ENCODE measurements around the gene PHF13. TPM values are rescaled to one million over a fixed set of nuclear protein-coding genes. Genes with fewer than 3 reads are reported as not detected.
A peak's percentile ranks its signal among the peaks of the same experiment; 100 is the strongest.

Gene PHF13
- total and polyA plus RNA-seq, 9 of the 15 experiments (the other 6 are each of a cell fraction or from before 2014, with no cell fraction given): 1.8 to 36.1 (median 11.7) TPM

- BruUV-seq (replicated peaks): no TSS peak
- Histone ChIP-seq H2AFZ (ENCODE audit: low read depth, low read length) (no peak overlapping the region), H3K79me2 (ENCODE audit: control insufficient read depth, insufficient read depth, low read length) (peaks cover 36% of the 10 kb centered on the region), H3K4me1 (replicated peaks in 1 of 2; ENCODE audit: control insufficient read depth in 2 of 2, insufficient read depth in 2 of 2, low read length in 2 of 2) (peaks cover 12 to 46% of the 10 kb centered on the region in 2 experiments; a peak in 4 of 5 replicates), H3K36me3 (ENCODE audit: control insufficient read depth, insufficient read depth, low read length) (peaks cover 71% of the 10 kb centered on the region), H3K4me2 (ENCODE audit: insufficient read depth, low read length) (no peak overlapping the region), H3K4me3 (no peak overlapping the region), H4K20me1 (replicated peaks; ENCODE audit: control insufficient read depth, insufficient read depth, low read length) (peaks cover 14% of the 10 kb centered on the region; the same call in 1 of the 2 replicates), H3K9me1 (ENCODE audit: control insufficient read depth, insufficient read depth, low read length) (no peaks in the 10 kb centered on the region), H3K9ac (ENCODE audit: insufficient read depth in 1 of 2, low read depth in 2 of 2, low read length in 2 of 2) (peak overlapping the region in 1 of 2 experiments; percentile 68; a peak in 2 of 4 replicates), H3K27ac (ENCODE audit: extremely low read depth, low read depth, low read length) (no peak overlapping the region), H3K9me3 (replicated peaks; ENCODE audit: control insufficient read depth, insufficient read depth, low read depth, low read length) (no peaks in the 10 kb centered on the region), H3K27me3 (ENCODE audit: control insufficient read depth in 2 of 2, insufficient read depth in 2 of 2, low read length in 2 of 2) (no peaks in the 10 kb centered on the region)
- ChIA-PET POLR2A (interaction anchor here (2.1 kb wide), 1 partner anchor 24 kb away, joined by 6 read pairs; no protein-coding TSS in a partner anchor), CTCF (ENCODE audit: low intra/inter-chr PET ratio) (no interaction called here)
- WGBS (ENCODE audit: insufficient coverage, low coverage, missing lambda C conversion rate): 93% methylated on average over 21 of the region's 21 CpGs
- intact Hi-C loops (cut with micrococcal nuclease): loop anchor here (2.0 kb wide), 1 partner anchor 15 kb away; the partner anchor contains the start of gene PHF13
- DNase-seq (ENCODE audit: extremely low read depth in 1 of 4, low spot score in 3 of 4): no peak
- ATAC-seq: no peak
- in situ Hi-C loops (cut with MboI): no loop called here
- no peak for FAIRE-seq
- no peak for TF ChIP-seq ELK3 (CRISPR knock-in tag; IDR thresholded peaks at IDR 0.05)
- TF ChIP-seq SRSF7 (optimal IDR thresholded peaks at IDR 0.05; ENCODE audit: low read depth, low read length): no peak
- no peak for TF ChIP-seq DMBX1 (CRISPR knock-in tag; IDR thresholded peaks at IDR 0.05; ENCODE audit: borderline replicate concordance)
- no peak for TF ChIP-seq GTF2B (IDR thresholded peaks at IDR 0.05; ENCODE audit: extremely low read depth, insufficient read length)
- no peak for TF ChIP-seq ZNF232 (CRISPR knock-in tag; IDR thresholded peaks at IDR 0.05)
- TF ChIP-seq DNMT1 (IDR thresholded peaks at IDR 0.05): no peak
- TF ChIP-seq CHD4 (IDR thresholded peaks at IDR 0.05; ENCODE audit: insufficient read depth, insufficient replicate concordance, low read depth, low read length, poor library complexity, severe bottlenecking): no peak
- no peak for TF ChIP-seq NELFE (IDR thresholded peaks at IDR 0.05; ENCODE audit: insufficient read depth, insufficient read length)
- no peak for TF ChIP-seq ZNF507 (tag; conservative IDR thresholded peaks at IDR 0.05)
- no peak for TF ChIP-seq HDGF (IDR thresholded peaks at IDR 0.05)
- no peak for TF ChIP-seq NKRF (IDR thresholded peaks at IDR 0.05; ENCODE audit: borderline replicate concordance)
- no peak for TF ChIP-seq CTCF (IDR thresholded peaks at IDR 0.05 in 2 of 3, conservative IDR thresholded peaks at IDR 0.05 in 1 of 3; ENCODE audit: insufficient read depth in 2 of 3, low read depth in 1 of 3, low read length in 3 of 3)
- TF ChIP-seq MXI1 (IDR thresholded peaks at IDR 0.05; ENCODE audit: low read depth, low read length): no peak
- no peak for TF ChIP-seq PURB (CRISPR knock-in tag; IDR thresholded peaks at IDR 0.05; ENCODE audit: low read depth)
- TF ChIP-seq ZFPM2 (CRISPR knock-in tag; IDR thresholded peaks at IDR 0.05): no peak
- no peak for TF ChIP-seq BRF1 (IDR thresholded peaks at IDR 0.05; ENCODE audit: borderline replicate concordance, extremely low read depth, insufficient read length)
Measured at GRCh38 chr1:6627841-6628545, 14.5 kb downstream of the PHF13 start.

All from K562 (cell line).